ENCODE measurements around the gene AFTPH. TPM values are rescaled to one million over a fixed set of nuclear protein-coding genes. Genes with fewer than 3 reads are reported as not detected.

AFTPH gene
- total RNA-seq, 1 experiment from 2014 or later, result 14.9 TPM

GRCh38 chr2:64615192-64615763 lies 91.2 kb downstream of the AFTPH start (continued):
- TF ChIP-seq ZNF425 (CRISPR knock-in tag; conservative IDR thresholded peaks at IDR 0.05) (no peak), MAX (CRISPR knock-in tag; IDR thresholded peaks at IDR 0.05) (no peak)

- H3K9me3 Mint-ChIP-seq, result no peaks in the 10 kb centered on the region
- ChIA-PET POLR2A (interaction anchor here (1.5 to 2.7 kb wide), 2 partner anchors 9 to 29 kb away, joined by 3 to 8 read pairs; no protein-coding TSS in a partner anchor), CTCF (interaction anchor here (1.0 to 4.3 kb wide), 11 partner anchors 8 to 307 kb away, joined by 3 to 50 read pairs (median 5); partner anchors contain the start of gene SERTAD2)
- no peaks in the 10 kb centered on the region for H3K36me3 Mint-ChIP-seq
- peaks cover 11% of the 10 kb centered on the region for H3K27me3 Mint-ChIP-seq (ENCODE audit: low read depth)
- no peak for TF ChIP-seq STAT6 (CRISPR knock-in tag; conservative IDR thresholded peaks at IDR 0.05; ENCODE audit: low read depth)
- H3K4me1 Mint-ChIP-seq, result peaks cover 33% of the 10 kb centered on the region
- H3K27ac Mint-ChIP-seq, result peak overlapping the region; percentile 4; the same call in 1 of the 2 replicates
- ATAC-seq (peak; percentile 51; the same call in 1 of the 2 replicates), DNase-seq (ENCODE audit: low spot score) (no peak)
- H3K4me3 Mint-ChIP-seq, result no peak overlapping the region
Measured at GRCh38 chr2:64615844-64616536, 91.9 kb downstream of the AFTPH start.

- ChIA-PET POLR2A (interaction anchor here (0.6 to 2.7 kb wide), 3 partner anchors 10 to 564 kb away, joined by 3 to 8 read pairs (median 3); no protein-coding TSS in a partner anchor), CTCF (interaction anchor here (0.5 to 4.3 kb wide), 18 partner anchors 9 to 305 kb away, joined by 3 to 50 read pairs (median 6); partner anchors contain the start of gene SERTAD2)
- peaks cover 3% of the 10 kb centered on the region; the same call in 1 of the 2 replicates for H3K27me3 Mint-ChIP-seq (ENCODE audit: low read depth)
- DNase-seq (ENCODE audit: low spot score) (no peak), ATAC-seq (no peak)
- no peak overlapping the region for H3K27ac Mint-ChIP-seq
- H3K9me3 Mint-ChIP-seq, result no peaks in the 10 kb centered on the region
- H3K4me1 Mint-ChIP-seq, result peaks cover 43% of the 10 kb centered on the region
- no peak overlapping the region for H3K4me3 Mint-ChIP-seq
- H3K36me3 Mint-ChIP-seq, result no peaks in the 10 kb centered on the region
- no peak for TF ChIP-seq NFYB (CRISPR knock-in tag; conservative IDR thresholded peaks at IDR 0.05; ENCODE audit: low read depth)
- TF ChIP-seq CTCF (IDR thresholded peaks at IDR 0.05), result no peak
- TF ChIP-seq ZNF416 (CRISPR knock-in tag; IDR thresholded peaks at IDR 0.05), result no peak
- TF ChIP-seq GRHL2 (CRISPR knock-in tag; IDR thresholded peaks at IDR 0.05; ENCODE audit: insufficient replicate concordance, severe bottlenecking), result no peak
- no peak for TF ChIP-seq ZNF219 (CRISPR knock-in tag; IDR thresholded peaks at IDR 0.05; ENCODE audit: borderline replicate concordance)
- TF ChIP-seq EMX1 (CRISPR knock-in tag; IDR thresholded peaks at IDR 0.05), result no peak
- no peak for TF ChIP-seq ZNF532 (CRISPR knock-in tag; IDR thresholded peaks at IDR 0.05; ENCODE audit: borderline replicate concordance)
- no peak for TF ChIP-seq ZNF396 (CRISPR knock-in tag; IDR thresholded peaks at IDR 0.05; ENCODE audit: borderline replicate concordance)
- no peak for TF ChIP-seq CREM (CRISPR knock-in tag; IDR thresholded peaks at IDR 0.05)
- no peak for TF ChIP-seq CBFB (CRISPR knock-in tag; IDR thresholded peaks at IDR 0.05; ENCODE audit: low read depth)
- no peak for TF ChIP-seq NR3C1 (CRISPR knock-in tag; conservative IDR thresholded peaks at IDR 0.05; ENCODE audit: low read depth)
- TF ChIP-seq TCF7 (CRISPR knock-in tag; IDR thresholded peaks at IDR 0.05; ENCODE audit: low read depth), result no peak
- no peak for TF ChIP-seq GTF2I (CRISPR knock-in tag; conservative IDR thresholded peaks at IDR 0.05)
- TF ChIP-seq ZMAT4 (CRISPR knock-in tag; IDR thresholded peaks at IDR 0.05), result no peak
Measured at GRCh38 chr2:64617631-64618151, 93.6 kb downstream of the AFTPH start.
